Hindlimb muscle (tissue), 1 donor: Measurements from ENCODE around the gene ZMYND19. TPM values are rescaled to one million over a fixed set of nuclear protein-coding genes. Genes with fewer than 3 reads are reported as not detected.
"Not testable (repeated sequence)": the region's sequence is repeated elsewhere in the genome, so short reads cannot be mapped to it uniquely, and the experiment has no call there.

Experiments
- DNase-seq: peaks from one replicate; pipeline ENCODE4 v3.0.0-alpha.2; 2013
- polyA plus RNA-seq: library from polyadenylated mRNA; unstranded; fragments of 120-200 nt; gene quantifications from one replicate; pipeline ENCODE4 v1.2.1, GENCODE V29; 2013; ENCODE audit not compliant: insufficient read length

The ZMYND19 gene
- polyA plus RNA-seq, 1 donor: 19.0 TPM

GRCh38 chr9:137586854-137587253, 3.5 kb downstream of the ZMYND19 start:
- no peak for DNase-seq

GRCh38 chr9:137583957-137584356, 6.4 kb downstream of the ZMYND19 start:
- no peak for DNase-seq

DNA sequence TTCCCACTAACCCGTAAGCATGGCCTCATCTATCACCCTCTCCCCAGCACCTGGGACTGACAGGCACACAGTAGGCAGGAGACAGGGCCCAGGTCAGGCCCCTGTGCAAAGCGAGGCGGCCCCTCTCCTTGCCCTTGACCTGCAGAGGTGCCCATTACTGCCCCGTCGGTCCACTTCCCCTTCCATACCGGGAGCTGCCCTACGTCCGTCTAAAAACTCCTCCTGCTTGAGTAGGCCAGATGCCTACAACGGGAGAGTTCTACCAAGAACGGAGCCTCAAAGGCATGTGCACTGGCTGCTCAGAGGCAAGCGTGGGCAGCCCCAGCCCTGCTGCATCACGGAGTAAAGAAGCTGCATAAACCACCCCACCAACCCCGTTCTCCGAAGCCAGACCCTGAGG, 7.0 kb downstream of the ZMYND19 start:
- no peak for DNase-seq

GRCh38 chr9:137582286-137582860, 7.9 kb downstream of the ZMYND19 start:
- DNase-seq: no peak

DNA sequence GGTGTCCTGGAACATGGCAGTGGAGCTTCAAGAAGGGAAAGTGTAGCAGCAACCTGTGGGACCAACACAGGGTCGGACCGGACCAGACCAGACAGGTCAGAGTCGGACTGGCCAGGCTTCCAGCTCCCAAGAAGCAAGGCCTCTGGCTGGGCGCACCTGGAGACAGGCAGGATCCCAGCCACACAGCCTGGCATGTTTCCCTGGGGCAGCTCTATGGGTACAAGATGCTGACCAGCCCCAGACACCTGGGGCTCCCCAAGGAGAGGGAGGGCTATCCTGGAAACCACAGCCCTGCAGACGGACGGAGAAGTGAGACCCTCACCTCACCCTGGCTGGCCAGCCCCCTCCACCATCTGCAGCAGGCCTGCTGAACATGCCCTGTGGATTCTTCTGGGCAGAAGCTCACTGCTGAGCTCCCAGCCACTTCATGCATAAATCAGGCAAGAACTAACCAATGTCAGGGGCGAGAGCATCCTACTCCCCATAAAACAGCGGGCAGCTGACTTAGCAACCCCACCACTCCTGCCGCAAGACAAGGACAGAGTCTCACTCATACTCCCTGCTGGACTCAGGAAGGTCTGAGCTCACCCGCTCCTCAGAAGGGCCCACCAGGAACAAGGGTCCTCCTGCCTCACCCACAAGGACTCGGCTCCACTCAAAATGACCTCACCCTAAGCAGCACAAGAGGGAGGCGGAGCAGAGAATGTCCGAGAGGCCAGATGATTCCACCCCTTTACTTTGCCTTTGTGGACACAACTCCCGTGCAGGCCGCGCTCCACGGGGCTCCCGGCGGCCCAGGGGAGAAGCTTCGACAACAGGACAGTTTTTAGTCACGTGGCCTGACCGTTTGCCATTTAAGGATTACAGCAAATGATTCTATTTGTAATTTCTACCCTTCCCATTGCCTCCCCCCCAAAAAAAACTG, 8.7 kb downstream of the ZMYND19 start:
- DNase-seq: no peak

GRCh38 chr9:137580954-137581322, 9.4 kb downstream of the ZMYND19 start:
- DNase-seq: no peak

DNA sequence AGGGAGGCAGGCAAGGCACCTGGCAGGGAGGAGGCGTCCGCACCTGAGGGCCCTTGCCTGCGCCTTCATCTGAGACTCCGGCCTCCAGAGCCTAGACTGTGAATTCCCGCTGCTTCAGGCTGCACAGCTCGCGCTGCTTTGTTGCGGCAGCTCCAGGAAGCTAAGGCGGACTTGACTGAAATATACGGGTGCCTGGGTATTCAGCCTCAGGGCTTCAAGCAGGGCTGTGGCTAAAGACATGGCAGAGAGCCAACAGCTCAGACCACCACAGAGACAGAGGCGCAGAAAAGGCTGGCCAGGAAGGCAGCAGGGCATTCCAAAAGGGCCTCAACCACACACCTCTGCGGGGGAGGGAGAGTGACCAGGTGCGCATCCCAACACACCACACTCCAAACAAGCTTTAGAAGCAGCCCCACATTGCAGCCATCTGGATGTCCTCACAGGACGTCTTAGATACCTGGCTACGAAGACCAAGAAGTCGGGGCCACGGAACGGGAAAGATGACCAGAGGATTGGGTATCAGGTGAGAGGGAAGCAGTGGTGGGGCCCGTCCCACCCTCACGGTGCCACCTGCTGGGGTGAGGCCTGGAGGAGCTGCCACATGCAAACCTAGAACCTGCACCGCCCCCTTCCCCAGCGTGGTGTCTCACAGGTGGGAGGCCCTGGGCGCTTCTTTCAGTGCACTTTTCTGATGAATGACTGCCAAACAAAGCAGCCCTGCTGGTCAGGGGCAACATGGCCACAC, 9.9 kb downstream of the ZMYND19 start:
- DNase-seq: no peak

- no peak for DNase-seq
Observed at GRCh38 chr9:137579259-137579604, 11.1 kb downstream of the ZMYND19 start.

GRCh38 chr9:137578518-137579258, 11.6 kb downstream of the ZMYND19 start, which contains the start of gene DPH7:
DPH7 (minus strand) TSS chr9:137578925; CDS start chr9:137578777, 148 bp downstream.
- peak; percentile 96 for DNase-seq

- DNase-seq: no peak
Observed at GRCh38 chr9:137575716-137576411, 14.4 kb downstream of the ZMYND19 start.

- no peak for DNase-seq
Observed at GRCh38 chr9:137575364-137575715, 15.0 kb downstream of the ZMYND19 start.

DNA sequence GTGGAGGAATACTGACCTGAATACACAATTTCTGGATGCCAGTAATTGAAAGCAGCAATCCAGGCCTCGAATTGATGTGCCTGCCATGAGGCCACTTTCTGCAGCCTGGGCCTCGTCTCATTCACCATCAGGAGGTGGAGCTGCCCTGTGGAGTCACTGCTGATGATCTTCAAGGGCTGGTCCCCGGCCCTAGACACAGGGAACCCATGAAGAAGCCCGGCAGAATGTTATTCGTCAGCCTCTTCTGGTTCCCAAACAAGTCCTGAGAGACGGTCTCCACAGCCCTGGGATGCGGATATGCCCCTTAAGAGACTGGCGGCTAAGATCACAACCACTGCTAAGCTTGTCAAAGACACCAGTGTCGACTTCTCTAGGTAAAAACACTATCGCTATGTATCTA, 16.1 kb downstream of the ZMYND19 start:
- no peak for DNase-seq

DNA sequence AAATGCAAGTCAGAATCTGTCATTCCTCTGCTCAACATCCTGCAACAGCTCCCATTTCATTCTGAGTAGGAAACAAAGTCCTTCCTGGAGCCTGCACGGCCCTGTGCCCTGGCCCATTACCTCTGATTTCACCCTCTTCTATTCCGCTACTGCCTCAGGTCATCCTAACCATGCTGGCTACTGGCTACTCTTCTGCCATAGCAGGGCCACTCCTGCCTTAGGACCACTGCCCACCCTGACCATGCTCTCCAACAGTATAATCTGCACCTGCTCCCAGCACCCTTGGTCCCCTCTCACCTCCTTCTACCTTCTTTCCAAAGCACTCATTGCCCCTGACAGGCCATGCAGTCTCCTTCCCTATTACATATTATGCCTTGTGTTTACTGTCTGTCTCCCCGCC, 19.7 kb downstream of the ZMYND19 start:
- DNase-seq: no peak

- DNase-seq: no peak
Observed at GRCh38 chr9:137569609-137570203, 20.6 kb downstream of the ZMYND19 start.

GRCh38 chr9:137568445-137568844, 21.9 kb downstream of the ZMYND19 start:
- DNase-seq: not testable (repeated sequence)

DNA sequence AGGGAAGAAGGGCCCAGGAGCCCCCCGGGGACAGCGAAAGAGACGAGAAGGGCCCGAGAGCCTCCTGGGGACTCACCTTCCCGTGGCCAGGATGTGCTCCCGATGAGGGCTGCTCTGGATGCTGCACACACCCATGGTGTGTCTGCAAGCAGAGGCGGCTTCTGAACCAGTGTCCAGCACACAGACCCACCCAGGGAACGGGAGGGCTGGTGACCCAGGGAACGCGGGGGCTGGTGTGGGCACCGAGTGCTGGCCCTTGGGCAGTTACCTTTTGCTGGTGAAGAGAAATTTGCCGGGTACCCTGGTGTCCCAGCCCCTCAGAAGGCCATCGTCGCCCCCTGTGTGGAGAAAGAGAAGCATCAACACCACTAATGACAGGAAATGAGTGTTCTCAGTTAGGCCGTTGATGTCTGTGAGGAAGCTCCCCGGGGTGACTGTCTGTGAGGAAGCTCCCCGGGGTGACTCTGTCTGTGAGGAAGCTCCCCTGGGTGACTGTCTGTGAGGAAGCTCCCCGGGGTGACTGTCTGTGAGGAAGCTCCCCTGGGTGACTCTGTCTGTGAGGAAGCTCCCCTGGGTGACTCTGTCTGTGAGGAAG, 25.4 kb downstream of the ZMYND19 start:
- no peak for DNase-seq

GRCh38 chr9:137564134-137564533, 26.2 kb downstream of the ZMYND19 start:
- no peak for DNase-seq

- no peak for DNase-seq
Observed at GRCh38 chr9:137558127-137558526, 32.2 kb downstream of the ZMYND19 start.

DNA sequence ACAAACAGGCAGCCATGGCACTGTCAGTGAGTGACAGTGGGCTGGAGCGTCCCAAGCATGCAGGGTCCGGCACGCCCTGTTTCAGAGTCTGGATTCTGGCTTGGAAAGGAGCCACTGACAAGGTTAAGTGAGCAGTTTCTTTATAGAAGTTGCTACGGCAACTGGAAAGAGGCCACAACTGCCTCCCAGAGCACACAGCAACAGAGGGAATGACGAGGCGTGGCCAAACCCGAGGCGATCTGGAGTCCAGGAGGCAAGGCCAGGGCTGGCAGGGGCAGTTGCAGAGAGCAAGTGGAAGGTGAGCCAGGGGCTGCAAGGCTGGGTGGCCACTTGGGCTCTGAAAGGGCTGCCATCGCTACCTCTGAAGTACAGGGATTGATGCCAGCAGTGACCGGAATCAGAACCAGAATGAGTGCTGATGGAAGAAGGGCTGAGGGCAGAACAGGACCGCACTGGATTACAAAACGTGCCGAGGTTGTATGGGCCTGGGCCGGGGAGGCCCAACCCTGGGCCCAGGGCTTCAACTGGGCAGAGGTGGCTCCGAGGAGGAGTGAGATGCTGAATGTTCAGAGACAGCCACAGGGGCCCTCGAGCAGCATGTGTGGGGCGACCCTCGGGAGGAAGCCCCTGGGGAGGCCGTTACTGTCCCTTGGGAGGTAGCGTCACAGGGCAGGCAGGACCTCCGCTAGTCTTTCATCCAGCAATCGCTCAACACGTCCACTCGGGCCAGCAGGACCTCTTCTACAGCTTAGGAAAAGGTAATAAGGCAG, 34.1 kb downstream of the ZMYND19 start:
- no peak for DNase-seq

GRCh38 chr9:137555179-137555578, 35.1 kb downstream of the ZMYND19 start:
- DNase-seq: no peak
